Nephron progenitor cell (in vitro differentiated cells): ENCODE data around the gene BLNK.

Source experiments
- DNase-seq: peaks from one replicate; pipeline ENCODE4 v3.0.0; 2021
- H3K27ac Mint-ChIP-seq: 2 replicates; pipeline ENCODE4 v1.8.0; 2021; ENCODE audit warnings: mild to moderate bottlenecking, moderate library complexity, mixed read lengths
- H3K27me3 Mint-ChIP-seq: 2 replicates; pipeline ENCODE4 v1.8.0; 2021; ENCODE audit warnings: mild to moderate bottlenecking, low read depth, mixed read lengths; ENCODE audit not compliant: poor library complexity
- H3K36me3 Mint-ChIP-seq: 2 replicates; pipeline ENCODE4 v1.8.0; 2021; ENCODE audit warnings: low read depth, mixed read lengths
- H3K4me1 Mint-ChIP-seq: 2 replicates; pipeline ENCODE4 v1.8.0; 2021; ENCODE audit warnings: mixed read lengths
- H3K4me3 Mint-ChIP-seq: 2 replicates; pipeline ENCODE4 v1.8.0; 2021; ENCODE audit warnings: mild to moderate bottlenecking, moderate library complexity, mixed read lengths
- H3K9me3 Mint-ChIP-seq: 2 replicates; pipeline ENCODE4 v1.8.0; 2021; ENCODE audit warnings: mild to moderate bottlenecking, moderate library complexity, mixed read lengths
- TF ChIP-seq, protein P1 (sequence below): fragments of 200-600 bp; sonication (generic); IDR thresholded peaks from 2 replicates; pipeline ENCODE4 v1.5.0; 2021; ENCODE audit warnings: antibody characterized with exemption

Gene BLNK

DNA sequence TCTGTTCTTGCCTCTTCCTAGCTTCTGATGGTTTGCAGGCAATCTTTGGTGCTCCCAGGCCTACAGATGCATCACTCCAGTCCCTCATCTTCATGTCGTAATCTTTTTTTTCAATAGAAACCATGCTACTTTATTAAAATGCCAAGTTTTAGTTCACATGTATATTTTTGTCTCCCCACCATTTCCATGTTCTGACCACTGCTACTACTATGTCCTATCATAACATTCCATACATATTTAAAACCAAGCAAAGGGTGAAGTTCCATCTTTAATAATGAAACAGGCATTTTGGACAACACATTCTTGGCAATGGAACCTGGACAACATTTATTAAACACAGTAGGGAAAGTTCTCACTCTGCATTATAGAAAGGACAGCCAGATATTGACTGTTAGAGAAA, 82.5 kb downstream of the BLNK start:
- Mint-ChIP-seq H3K36me3 (peaks cover 5% of the 10 kb centered on the region), H3K4me3 (no peak overlapping the region), H3K9me3 (peaks cover 24% of the 10 kb centered on the region), H3K4me1 (no peaks in the 10 kb centered on the region), H3K27ac (no peak overlapping the region), H3K27me3 (peaks cover 3% of the 10 kb centered on the region)
- TF ChIP-seq, protein P1, sequence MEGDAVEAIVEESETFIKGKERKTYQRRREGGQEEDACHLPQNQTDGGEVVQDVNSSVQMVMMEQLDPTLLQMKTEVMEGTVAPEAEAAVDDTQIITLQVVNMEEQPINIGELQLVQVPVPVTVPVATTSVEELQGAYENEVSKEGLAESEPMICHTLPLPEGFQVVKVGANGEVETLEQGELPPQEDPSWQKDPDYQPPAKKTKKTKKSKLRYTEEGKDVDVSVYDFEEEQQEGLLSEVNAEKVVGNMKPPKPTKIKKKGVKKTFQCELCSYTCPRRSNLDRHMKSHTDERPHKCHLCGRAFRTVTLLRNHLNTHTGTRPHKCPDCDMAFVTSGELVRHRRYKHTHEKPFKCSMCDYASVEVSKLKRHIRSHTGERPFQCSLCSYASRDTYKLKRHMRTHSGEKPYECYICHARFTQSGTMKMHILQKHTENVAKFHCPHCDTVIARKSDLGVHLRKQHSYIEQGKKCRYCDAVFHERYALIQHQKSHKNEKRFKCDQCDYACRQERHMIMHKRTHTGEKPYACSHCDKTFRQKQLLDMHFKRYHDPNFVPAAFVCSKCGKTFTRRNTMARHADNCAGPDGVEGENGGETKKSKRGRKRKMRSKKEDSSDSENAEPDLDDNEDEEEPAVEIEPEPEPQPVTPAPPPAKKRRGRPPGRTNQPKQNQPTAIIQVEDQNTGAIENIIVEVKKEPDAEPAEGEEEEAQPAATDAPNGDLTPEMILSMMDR = no peak
- no peak for DNase-seq

DNA sequence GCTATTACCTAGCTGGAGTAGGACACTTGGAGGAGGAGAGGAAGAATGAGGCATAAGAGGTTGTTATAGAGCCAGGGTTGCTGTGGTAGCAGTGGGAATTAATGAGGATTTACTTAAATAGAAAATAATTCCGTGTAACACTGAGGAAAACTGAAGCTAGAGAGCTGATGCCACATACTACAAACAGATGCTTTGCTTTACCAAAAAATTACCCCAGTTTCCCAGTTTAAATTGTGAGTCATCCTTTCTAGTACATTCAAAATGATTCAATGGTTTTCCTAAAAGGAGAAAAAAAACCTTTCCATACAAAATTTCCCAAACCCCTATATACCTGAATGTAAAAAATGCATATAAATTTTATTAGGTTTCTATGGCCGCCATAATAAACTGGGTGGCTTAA, 82.9 kb downstream of the BLNK start:
- no peak overlapping the region for H3K4me3 Mint-ChIP-seq
- H3K9me3 Mint-ChIP-seq = peaks cover 29% of the 10 kb centered on the region
- H3K4me1 Mint-ChIP-seq = no peaks in the 10 kb centered on the region
- no peak for DNase-seq
- H3K36me3 Mint-ChIP-seq = peaks cover 5% of the 10 kb centered on the region
- no peak overlapping the region for H3K27ac Mint-ChIP-seq
- TF ChIP-seq, protein P1 = no peak
- peaks cover 3% of the 10 kb centered on the region for H3K27me3 Mint-ChIP-seq

DNA sequence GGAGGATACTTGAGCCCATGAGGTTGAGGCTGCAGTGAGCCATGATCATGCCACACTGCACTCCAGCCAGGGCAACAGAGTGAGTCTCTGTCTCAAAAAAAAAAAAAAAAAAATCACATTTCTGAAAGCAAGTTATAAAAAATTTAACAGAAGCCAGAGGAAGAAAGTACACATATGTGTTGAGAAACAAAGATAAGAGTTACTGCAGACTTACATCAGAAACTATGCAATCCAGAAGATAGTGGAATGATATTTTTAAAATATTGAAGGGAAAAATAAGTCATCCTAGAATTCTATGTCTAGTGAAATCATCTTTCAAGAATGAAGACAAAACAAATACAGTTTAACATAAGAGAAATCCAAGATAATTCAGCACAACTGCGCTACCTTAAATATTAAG, 94.4 kb downstream of the BLNK start:
- H3K9me3 Mint-ChIP-seq = peaks cover 61% of the 10 kb centered on the region
- H3K4me3 Mint-ChIP-seq = no peak overlapping the region
- peaks cover 7% of the 10 kb centered on the region for H3K36me3 Mint-ChIP-seq
- TF ChIP-seq, protein P1 = no peak
- H3K4me1 Mint-ChIP-seq = no peaks in the 10 kb centered on the region
- H3K27ac Mint-ChIP-seq = no peak overlapping the region
- no peak for DNase-seq
- H3K27me3 Mint-ChIP-seq = no peaks in the 10 kb centered on the region

DNA sequence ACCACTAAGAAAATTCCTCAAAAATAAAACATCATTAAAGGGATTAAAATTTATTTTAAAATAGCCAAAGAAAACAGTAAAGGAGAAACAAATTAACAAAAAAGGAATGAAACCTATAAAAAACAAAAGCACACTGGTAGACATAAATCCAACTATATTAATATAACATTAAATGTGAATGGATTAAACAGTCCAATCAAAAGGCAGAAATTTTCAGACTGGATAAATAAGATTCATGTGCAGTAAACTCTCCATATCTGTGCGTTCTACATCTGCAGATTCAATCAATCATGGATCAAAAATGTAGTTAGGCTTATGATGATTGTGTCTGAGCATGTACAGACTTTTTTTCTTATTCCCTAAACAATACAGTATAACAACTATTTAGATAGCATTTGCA, 98.7 kb downstream of the BLNK start:
- H3K4me3 Mint-ChIP-seq = no peak overlapping the region
- TF ChIP-seq, protein P1 = no peak
- H3K36me3 Mint-ChIP-seq = peaks cover 30% of the 10 kb centered on the region
- H3K27ac Mint-ChIP-seq = no peak overlapping the region
- H3K4me1 Mint-ChIP-seq = no peaks in the 10 kb centered on the region
- DNase-seq = no peak
- no peaks in the 10 kb centered on the region for H3K27me3 Mint-ChIP-seq
- H3K9me3 Mint-ChIP-seq = peaks cover 54% of the 10 kb centered on the region

DNA sequence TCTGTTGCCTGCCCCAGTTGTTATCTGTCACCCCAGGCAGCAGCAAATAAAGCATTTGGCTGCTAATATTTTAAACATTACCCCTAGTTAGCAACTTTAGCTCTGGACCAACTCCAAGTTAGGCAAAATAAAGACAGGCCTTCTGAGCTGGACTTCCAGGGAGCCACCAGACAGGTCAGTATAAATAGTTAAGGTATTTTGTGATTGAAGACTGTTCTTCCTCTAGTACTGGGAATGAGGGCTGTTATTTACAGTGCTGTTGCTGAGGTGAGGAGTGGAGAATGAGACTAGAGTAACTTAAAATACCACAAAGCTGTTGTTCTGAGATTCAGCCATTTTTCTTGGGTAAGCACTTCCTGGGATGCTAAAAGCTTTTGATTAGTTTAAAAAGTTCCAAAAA, 101.1 kb downstream of the BLNK start:
- H3K4me1 Mint-ChIP-seq = no peaks in the 10 kb centered on the region
- peaks cover 48% of the 10 kb centered on the region for H3K9me3 Mint-ChIP-seq
- TF ChIP-seq, protein P1 = no peak
- peaks cover 7% of the 10 kb centered on the region for H3K27me3 Mint-ChIP-seq
- no peak overlapping the region for H3K4me3 Mint-ChIP-seq
- H3K27ac Mint-ChIP-seq = peak overlapping the region; percentile 52
- no peak for DNase-seq
- peaks cover 50% of the 10 kb centered on the region for H3K36me3 Mint-ChIP-seq

DNA sequence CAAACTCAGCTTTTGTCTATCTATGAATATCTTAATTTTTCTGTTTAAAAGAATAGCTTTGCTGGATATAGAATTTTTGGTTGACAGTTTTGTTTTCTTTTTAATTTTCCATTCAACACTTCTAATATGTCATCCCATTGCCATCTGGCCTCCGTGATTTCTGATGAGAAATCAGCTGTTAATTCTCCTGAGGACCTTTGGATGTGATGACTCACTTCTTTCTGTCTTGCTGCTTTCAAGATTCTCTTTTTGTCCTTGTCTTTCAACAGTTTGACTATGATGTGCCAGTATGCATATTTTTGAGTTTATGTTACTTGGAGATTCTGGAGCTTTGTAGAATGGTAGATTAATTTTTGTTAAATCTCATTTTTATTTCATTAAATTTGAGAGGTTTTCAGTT, 102.8 kb downstream of the BLNK start:
- peaks cover 66% of the 10 kb centered on the region for H3K36me3 Mint-ChIP-seq
- no peak overlapping the region for H3K4me3 Mint-ChIP-seq
- TF ChIP-seq, protein P1 = no peak
- no peaks in the 10 kb centered on the region for H3K4me1 Mint-ChIP-seq
- peaks cover 7% of the 10 kb centered on the region for H3K27me3 Mint-ChIP-seq
- no peak overlapping the region for H3K27ac Mint-ChIP-seq
- H3K9me3 Mint-ChIP-seq = peaks cover 44% of the 10 kb centered on the region
- DNase-seq = no peak
